Hepatocyte (in vitro differentiated cells): ENCODE data around the gene ITGB2. TPM values are rescaled to one million over a fixed set of nuclear protein-coding genes. Genes with fewer than 3 reads are reported as not detected.

Experiments
- DNase-seq: peaks from one replicate; pipeline ENCODE4 v3.0.0-alpha.2; 2016; ENCODE audit warnings: low spot score
- H2AFZ ChIP-seq: fragments of 200-600 bp; sonication (generic); 2 replicates; pipeline ENCODE4 v1.6.0; 2016; ENCODE audit warnings: antibody characterized with exemption, mild to moderate bottlenecking
- H3K27ac ChIP-seq: fragments of 200-600 bp; sonication (generic); 2 replicates; pipeline ENCODE4 v1.5.1; 2016; ENCODE audit warnings: mild to moderate bottlenecking
- H3K27me3 ChIP-seq: fragments of 200-600 bp; sonication (generic); 2 replicates; pipeline ENCODE4 v1.6.1; 2016
- H3K36me3 ChIP-seq: fragments of 200-600 bp; sonication (generic); replicated peaks from 2 replicates; pipeline ENCODE4 v1.5.1; 2016; ENCODE audit warnings: low read depth; ENCODE audit not compliant: insufficient read depth
- H3K4me1 ChIP-seq: fragments of 200-600 bp; sonication (generic); 2 replicates; pipeline ENCODE4 v1.5.1; 2016; ENCODE audit warnings: mild to moderate bottlenecking, moderate library complexity; ENCODE audit not compliant: insufficient read depth
- H3K4me2 ChIP-seq: fragments of 200-600 bp; sonication (generic); 2 replicates; pipeline ENCODE4 v1.6.0; 2016
- H3K4me3 ChIP-seq: fragments of 200-600 bp; sonication (generic); 2 replicates; pipeline ENCODE4 v1.5.1; 2016; ENCODE audit warnings: mild to moderate bottlenecking
- H3K79me2 ChIP-seq: fragments of 200-600 bp; sonication (generic); 2 replicates; pipeline ENCODE4 v1.6.0; 2017; ENCODE audit warnings: mild to moderate bottlenecking
- H3K9me2 ChIP-seq: fragments of 200-600 bp; sonication (generic); replicated peaks from 2 replicates; pipeline ENCODE4 v1.6.0; 2017; ENCODE audit warnings: mild to moderate bottlenecking; ENCODE audit not compliant: insufficient read depth
- H3K9me3 ChIP-seq: fragments of 200-600 bp; sonication (generic); 2 replicates; pipeline ENCODE4 v1.5.1; 2016; ENCODE audit warnings: low read depth, mild to moderate bottlenecking
- H4K20me1 ChIP-seq: fragments of 200-600 bp; sonication (generic); 2 replicates; pipeline ENCODE4 v1.6.0; 2016; ENCODE audit warnings: mild to moderate bottlenecking; ENCODE audit not compliant: insufficient read depth, poor library complexity, severe bottlenecking
- CTCF ChIP-seq: fragments of 200-600 bp; sonication (generic); IDR thresholded peaks from 2 replicates; pipeline ENCODE4 v1.5.1; 2016; ENCODE audit warnings: antibody characterized with exemption, mild to moderate bottlenecking; ENCODE audit not compliant: poor library complexity
- EZH2 ChIP-seq: fragments of 200-600 bp; sonication (generic); IDR thresholded peaks from 2 replicates; pipeline ENCODE4 v1.6.1; 2016; ENCODE audit warnings: antibody characterized with exemption, mild to moderate bottlenecking, borderline replicate concordance
- EZH2phosphoT487 ChIP-seq: fragments of 200-600 bp; sonication (generic); IDR thresholded peaks from one replicate; pipeline ENCODE4 v1.6.1; 2018; ENCODE audit warnings: antibody characterized with exemption, mild to moderate bottlenecking, low read depth, moderate library complexity; ENCODE audit not compliant: unreplicated experiment, severe bottlenecking
- WGBS: methylation state at CpG from one replicate; pipeline ENCODE4 v1.1.6; 2016; ENCODE audit warnings: low lambda C conversion rate; ENCODE audit errors: missing lambda C conversion rate; 5-methylcytosine and 5-hydroxymethylcytosine counted together
- polyA plus RNA-seq: library from polyadenylated mRNA; unstranded; fragments of >200 nt; fragmentation: Nextera tagmentation; extraction: Ambion mirVana; gene quantifications from 2 replicates; pipeline ENCODE4 v1.2.1, GENCODE V29; 2016
- total RNA-seq: library from RNA; depleted of rRNA; stranded (reverse); fragments of >200 nt; gene quantifications from 2 replicates; pipeline ENCODE4 v1.2.3, GENCODE V29; 2014

ITGB2 gene
- total and polyA plus RNA-seq, 2 experiments from 2014 or later = 3.8 to 4.2 TPM

GRCh38 chr21:44902268-44903049, 18.2 kb downstream of the ITGB2 start:
- no peak overlapping the region for H2AFZ ChIP-seq
- WGBS = 96% methylated on average over 30 of the region's 30 CpGs
- H3K4me2 ChIP-seq = no peak overlapping the region
- H3K36me3 ChIP-seq = no peaks in the 10 kb centered on the region
- H3K27me3 ChIP-seq = peaks cover 3% of the 10 kb centered on the region
- H3K9me2 ChIP-seq = no peaks in the 10 kb centered on the region
- no peak overlapping the region for H3K27ac ChIP-seq
- no peak overlapping the region for H3K4me3 ChIP-seq
- DNase-seq = no peak
- H4K20me1 ChIP-seq = no peaks in the 10 kb centered on the region
- H3K9me3 ChIP-seq = no peaks in the 10 kb centered on the region
- TF ChIP-seq CTCF (no peak), EZH2 (no peak), EZH2phosphoT487 (no peak)
- no peaks in the 10 kb centered on the region for H3K4me1 ChIP-seq
- no peaks in the 10 kb centered on the region for H3K79me2 ChIP-seq

GRCh38 chr21:44901391-44902074, 19.2 kb downstream of the ITGB2 start:
- H2AFZ ChIP-seq = no peak overlapping the region
- H3K27me3 ChIP-seq = no peaks in the 10 kb centered on the region
- H3K9me3 ChIP-seq = no peaks in the 10 kb centered on the region
- H3K27ac ChIP-seq = no peak overlapping the region
- H3K4me1 ChIP-seq = no peaks in the 10 kb centered on the region
- no peak overlapping the region for H3K4me2 ChIP-seq
- no peaks in the 10 kb centered on the region for H3K79me2 ChIP-seq
- DNase-seq = no peak
- 88% methylated on average over 27 of the region's 27 CpGs for WGBS
- no peak for TF ChIP-seq CTCF
- no peak for TF ChIP-seq EZH2
- TF ChIP-seq EZH2phosphoT487 = no peak
- H3K36me3 ChIP-seq = no peaks in the 10 kb centered on the region
- H4K20me1 ChIP-seq = no peaks in the 10 kb centered on the region
- H3K4me3 ChIP-seq = no peak overlapping the region
- H3K9me2 ChIP-seq = no peaks in the 10 kb centered on the region

- no peak overlapping the region for H3K27ac ChIP-seq
- H2AFZ ChIP-seq = no peak overlapping the region
- WGBS = 75% methylated on average over 23 of the region's 28 CpGs
- H3K4me1 ChIP-seq = no peaks in the 10 kb centered on the region
- H3K4me2 ChIP-seq = no peak overlapping the region
- no peaks in the 10 kb centered on the region for H3K9me2 ChIP-seq
- no peak overlapping the region for H3K4me3 ChIP-seq
- H3K9me3 ChIP-seq = no peaks in the 10 kb centered on the region
- no peaks in the 10 kb centered on the region for H3K27me3 ChIP-seq
- no peaks in the 10 kb centered on the region for H3K79me2 ChIP-seq
- TF ChIP-seq EZH2phosphoT487 = no peak
- TF ChIP-seq CTCF = no peak
- TF ChIP-seq EZH2 = no peak
- H3K36me3 ChIP-seq = no peaks in the 10 kb centered on the region
- no peaks in the 10 kb centered on the region for H4K20me1 ChIP-seq
- no peak for DNase-seq
These were observed 20.0 kb downstream of the ITGB2 start for GRCh38 chr21:44900559-44901251.
